ENCODE measurements around the gene NCOA7.

Gene NCOA7

GRCh38 chr6:125834348-125834747 lies 43.6 kb downstream of the NCOA7 start:
- Histone ChIP-seq H3K27ac (no peak overlapping the region), H3K36me3 (ENCODE audit: insufficient read depth) (no peaks in the 10 kb centered on the region), H3K27me3 (ENCODE audit: insufficient read depth, low read depth) (no peaks in the 10 kb centered on the region), H3K9ac (no peak overlapping the region), H3K4me3 (IDR thresholded peaks at IDR 0.05; ENCODE audit: insufficient read depth, low read depth, low read length) (no peak overlapping the region), H3K4me2 (no peak overlapping the region), H3K79me2 (ENCODE audit: insufficient read depth, low read depth) (no peaks in the 10 kb centered on the region), H2AFZ (ENCODE audit: low read depth) (no peak overlapping the region), H4K20me1 (ENCODE audit: insufficient read depth) (no peaks in the 10 kb centered on the region), H3K4me1 (ENCODE audit: low read depth, poor library complexity, severe bottlenecking) (no peaks in the 10 kb centered on the region)
- TF ChIP-seq CTCF (conservative IDR thresholded peaks at IDR 0.05; ENCODE audit: low read depth, low read length) = no peak

- no peaks in the 10 kb centered on the region for H3K27me3 ChIP-seq (ENCODE audit: insufficient read depth, low read depth)
- no peak overlapping the region for H3K4me2 ChIP-seq
- no peaks in the 10 kb centered on the region for H3K79me2 ChIP-seq (ENCODE audit: insufficient read depth, low read depth)
- H4K20me1 ChIP-seq (ENCODE audit: insufficient read depth) = no peaks in the 10 kb centered on the region
- no peak overlapping the region for H3K4me3 ChIP-seq (IDR thresholded peaks at IDR 0.05; ENCODE audit: insufficient read depth, low read depth, low read length)
- TF ChIP-seq CTCF (conservative IDR thresholded peaks at IDR 0.05; ENCODE audit: low read depth, low read length) = no peak
- H3K27ac ChIP-seq = no peak overlapping the region
- H3K9ac ChIP-seq = no peak overlapping the region
- H3K36me3 ChIP-seq (ENCODE audit: insufficient read depth) = no peaks in the 10 kb centered on the region
- no peaks in the 10 kb centered on the region for H3K4me1 ChIP-seq (ENCODE audit: low read depth, poor library complexity, severe bottlenecking)
- H2AFZ ChIP-seq (ENCODE audit: low read depth) = no peak overlapping the region
Observed at GRCh38 chr6:125835221-125835744, 44.5 kb downstream of the NCOA7 start.

- H3K27ac ChIP-seq = no peak overlapping the region
- no peaks in the 10 kb centered on the region for H4K20me1 ChIP-seq (ENCODE audit: insufficient read depth)
- no peaks in the 10 kb centered on the region for H3K79me2 ChIP-seq (ENCODE audit: insufficient read depth, low read depth)
Observed at GRCh38 chr6:125836466-125836865, 45.7 kb downstream of the NCOA7 start.

GRCh38 chr6:125839471-125839870 lies 48.7 kb downstream of the NCOA7 start:
- Histone ChIP-seq H2AFZ (ENCODE audit: low read depth) (no peak overlapping the region), H3K27me3 (ENCODE audit: insufficient read depth, low read depth) (no peaks in the 10 kb centered on the region), H3K4me3 (IDR thresholded peaks at IDR 0.05; ENCODE audit: insufficient read depth, low read depth, low read length) (no peak overlapping the region), H3K4me1 (ENCODE audit: low read depth, poor library complexity, severe bottlenecking) (no peaks in the 10 kb centered on the region), H3K36me3 (ENCODE audit: insufficient read depth) (no peaks in the 10 kb centered on the region), H3K9ac (no peak overlapping the region), H3K27ac (no peak overlapping the region), H3K4me2 (no peak overlapping the region), H4K20me1 (ENCODE audit: insufficient read depth) (no peaks in the 10 kb centered on the region), H3K79me2 (ENCODE audit: insufficient read depth, low read depth) (no peaks in the 10 kb centered on the region)
- no peak for TF ChIP-seq CTCF (conservative IDR thresholded peaks at IDR 0.05; ENCODE audit: low read depth, low read length)

More at GRCh38 chr6:125836466-125836865, 45.7 kb downstream of the NCOA7 start:
- H3K4me3 ChIP-seq (IDR thresholded peaks at IDR 0.05; ENCODE audit: insufficient read depth, low read depth, low read length) = no peak overlapping the region
- H3K4me1 ChIP-seq (ENCODE audit: low read depth, poor library complexity, severe bottlenecking) = no peaks in the 10 kb centered on the region
- no peak overlapping the region for H3K4me2 ChIP-seq
- H3K27me3 ChIP-seq (ENCODE audit: insufficient read depth, low read depth) = no peaks in the 10 kb centered on the region
- TF ChIP-seq CTCF (conservative IDR thresholded peaks at IDR 0.05; ENCODE audit: low read depth, low read length) = no peak
- no peaks in the 10 kb centered on the region for H3K36me3 ChIP-seq (ENCODE audit: insufficient read depth)
- no peak overlapping the region for H3K9ac ChIP-seq
- H2AFZ ChIP-seq (ENCODE audit: low read depth) = no peak overlapping the region
